H1 (cell line): Measurements from ENCODE around the gene KIF4A.

Experiments used
- EZH2 ChIP-seq: fragments of 200-600 bp; sonication (generic); IDR thresholded peaks from 2 replicates; pipeline ENCODE4 v1.7.1; 2012; ENCODE audit warnings: low read depth, mild to moderate bottlenecking, moderate library complexity, low read length, inconsistent platforms; ENCODE audit not compliant: severe bottlenecking
- JUND ChIP-seq: IDR thresholded peaks from 2 replicates; pipeline ENCODE4 v1.6.1; 2011; ENCODE audit warnings: mild to moderate bottlenecking, improper control_type of control experiment, low read length
- NANOG ChIP-seq: IDR thresholded peaks from 2 replicates; pipeline ENCODE4 v1.6.1; 2011; ENCODE audit warnings: low read length, low read depth, mild to moderate bottlenecking, inconsistent platforms; ENCODE audit not compliant: insufficient read depth, poor library complexity, severe bottlenecking
- POLR2AphosphoS5 ChIP-seq: IDR thresholded peaks from 2 replicates; pipeline ENCODE4 v1.6.1; 2011; ENCODE audit warnings: low read depth, low read length
- SUZ12 ChIP-seq: fragments of 200-600 bp; sonication (generic); IDR thresholded peaks from 2 replicates; pipeline ENCODE4 v1.6.1; 2012; ENCODE audit warnings: mild to moderate bottlenecking, inconsistent platforms, low read length, moderate library complexity, mixed read lengths
- ZNF274 ChIP-seq: IDR thresholded peaks from 2 replicates; pipeline ENCODE4 v1.7.0; 2012; ENCODE audit warnings: low read length, borderline replicate concordance; ENCODE audit errors: extremely low read depth
- TF ChIP-seq, protein P1 (sequence below): IDR thresholded peaks from 2 replicates; pipeline ENCODE4 v1.6.1; 2012; ENCODE audit warnings: low read length, inconsistent platforms

DNA sequence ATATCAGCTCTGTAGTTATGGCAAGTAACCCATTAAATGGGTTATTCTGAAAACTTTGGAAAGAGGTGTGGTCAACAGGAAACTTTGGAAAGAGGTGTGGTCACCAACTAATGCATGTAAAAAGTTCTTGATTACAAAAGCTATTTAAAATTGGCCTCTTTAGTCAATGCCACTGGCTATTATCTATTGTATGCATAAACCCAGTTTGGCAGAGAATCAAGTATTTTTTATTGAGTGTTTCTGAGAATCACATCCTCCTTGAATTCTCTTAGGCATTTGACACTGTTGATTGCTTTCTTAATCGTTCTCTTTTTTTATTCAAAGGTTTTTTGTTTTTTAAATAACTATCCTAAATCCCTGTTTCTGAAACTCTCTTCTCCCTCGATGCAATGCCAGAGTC lies 37.4 kb upstream of the KIF4A start:
- TF ChIP-seq JUND (no peak), NANOG (no peak), ZNF274 (no peak), POLR2AphosphoS5 (no peak), EZH2 (no peak), SUZ12 (no peak)
- TF ChIP-seq, protein P1, sequence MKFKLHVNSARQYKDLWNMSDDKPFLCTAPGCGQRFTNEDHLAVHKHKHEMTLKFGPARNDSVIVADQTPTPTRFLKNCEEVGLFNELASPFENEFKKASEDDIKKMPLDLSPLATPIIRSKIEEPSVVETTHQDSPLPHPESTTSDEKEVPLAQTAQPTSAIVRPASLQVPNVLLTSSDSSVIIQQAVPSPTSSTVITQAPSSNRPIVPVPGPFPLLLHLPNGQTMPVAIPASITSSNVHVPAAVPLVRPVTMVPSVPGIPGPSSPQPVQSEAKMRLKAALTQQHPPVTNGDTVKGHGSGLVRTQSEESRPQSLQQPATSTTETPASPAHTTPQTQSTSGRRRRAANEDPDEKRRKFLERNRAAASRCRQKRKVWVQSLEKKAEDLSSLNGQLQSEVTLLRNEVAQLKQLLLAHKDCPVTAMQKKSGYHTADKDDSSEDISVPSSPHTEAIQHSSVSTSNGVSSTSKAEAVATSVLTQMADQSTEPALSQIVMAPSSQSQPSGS, result no peak
